H1 (cell line): ENCODE measurements around the gene KCTD16. TPM values are rescaled to one million over a fixed set of nuclear protein-coding genes. Genes with fewer than 3 reads are reported as not detected.

Experiments
- CHD2 ChIP-seq: IDR thresholded peaks from 2 replicates; pipeline ENCODE4 v1.6.1; 2012; ENCODE audit warnings: low read length, improper control_type of control experiment
- EZH2 ChIP-seq: fragments of 200-600 bp; sonication (generic); IDR thresholded peaks from 2 replicates; pipeline ENCODE4 v1.7.1; 2012; ENCODE audit warnings: low read depth, mild to moderate bottlenecking, moderate library complexity, low read length, inconsistent platforms; ENCODE audit not compliant: severe bottlenecking
- POLR2AphosphoS5 ChIP-seq: IDR thresholded peaks from 2 replicates; pipeline ENCODE4 v1.6.1; 2011; ENCODE audit warnings: low read depth, low read length
- RNF2 ChIP-seq: fragments of 200-900, 300-1000 bp; sonication (generic); IDR thresholded peaks from 2 replicates; pipeline ENCODE4 v1.7.1; 2016; ENCODE audit warnings: borderline replicate concordance, low read depth, mild to moderate bottlenecking, antibody characterized with exemption, low read length; ENCODE audit not compliant: poor library complexity, severe bottlenecking; ENCODE audit errors: missing control alignments
- TAF1 ChIP-seq: IDR thresholded peaks from 2 replicates; pipeline ENCODE4 v1.6.1; 2011; ENCODE audit warnings: mild to moderate bottlenecking, low read depth, low read length
- TAF7 ChIP-seq: optimal IDR thresholded peaks from 2 replicates; pipeline ENCODE3; 2011; ENCODE audit warnings: low read depth, mild to moderate bottlenecking, inconsistent platforms, low read length, moderate library complexity, borderline replicate concordance
- YY1 ChIP-seq: IDR thresholded peaks from 2 replicates; pipeline ENCODE4 v1.6.1; 2011; ENCODE audit warnings: low read depth, mild to moderate bottlenecking, low read length
- polyA plus RNA-seq, 7 experiments: library from polyadenylated mRNA; depleted of rRNA in 3 of 7; stranded (reverse) in 5 of 7; unstranded in 2 of 7; fragments of >200 nt in 5 of 7; fragments of 200-250 nt in 2 of 7; gene quantifications; 1 replicate in 5 of 7; 2 replicates in 1 of 7; 4 replicates in 1 of 7; pipeline versions ENCODE4 v1.2.1 to v1.2.3, GENCODE V29; 2011 to 2013; ENCODE audit warnings: missing spikeins in 2 of 7, mixed read lengths in 2 of 7
- total RNA-seq: library from RNA; stranded (reverse); fragmentation: NEBNext Ultra II Directional; extraction: Animal tissue kit (Norgen Biotek cat#: 25700); gene quantifications from 2 replicates; pipeline ENCODE4 v1.2.1, GENCODE V29; 2021
- TF ChIP-seq, protein P1 (sequence below): fragments of 300-600 bp; sonication (generic); IDR thresholded peaks from 2 replicates; pipeline ENCODE4 v1.7.1; 2012; ENCODE audit warnings: low read length, moderate library complexity, mild to moderate bottlenecking, inconsistent platforms; ENCODE audit not compliant: insufficient replicate concordance
- TF ChIP-seq, protein P2 (sequence below): IDR thresholded peaks from 2 replicates; pipeline ENCODE4 v1.6.1; 2011; ENCODE audit warnings: low read depth, mild to moderate bottlenecking, low read length; ENCODE audit not compliant: insufficient read depth

KCTD16 gene
- total and polyA plus RNA-seq, 2 of the 8 experiments (the other 6 are each of a cell fraction or from before 2014, with no cell fraction given) = 0.03 to 0.24 TPM

DNA sequence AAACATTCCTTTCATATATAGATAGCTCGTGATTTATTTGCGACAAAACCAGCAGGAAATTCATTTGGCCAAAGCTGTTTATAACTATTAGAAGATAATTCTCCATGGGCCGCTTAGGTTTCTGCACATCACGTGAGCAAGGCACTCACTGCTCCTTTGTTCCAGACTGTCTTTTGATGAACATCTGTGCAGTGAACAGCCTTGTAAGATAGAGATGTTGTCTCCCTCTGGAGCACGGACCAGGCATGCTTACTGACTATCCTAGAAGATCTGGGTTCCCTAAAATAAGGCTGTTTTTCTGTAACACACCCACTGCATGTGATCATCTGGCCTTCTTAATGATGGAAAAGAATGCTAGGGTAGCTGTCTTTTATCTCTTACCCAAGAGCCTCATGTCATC, 31.1 kb upstream of the KCTD16 start (continued):
- TF ChIP-seq, protein P1, sequence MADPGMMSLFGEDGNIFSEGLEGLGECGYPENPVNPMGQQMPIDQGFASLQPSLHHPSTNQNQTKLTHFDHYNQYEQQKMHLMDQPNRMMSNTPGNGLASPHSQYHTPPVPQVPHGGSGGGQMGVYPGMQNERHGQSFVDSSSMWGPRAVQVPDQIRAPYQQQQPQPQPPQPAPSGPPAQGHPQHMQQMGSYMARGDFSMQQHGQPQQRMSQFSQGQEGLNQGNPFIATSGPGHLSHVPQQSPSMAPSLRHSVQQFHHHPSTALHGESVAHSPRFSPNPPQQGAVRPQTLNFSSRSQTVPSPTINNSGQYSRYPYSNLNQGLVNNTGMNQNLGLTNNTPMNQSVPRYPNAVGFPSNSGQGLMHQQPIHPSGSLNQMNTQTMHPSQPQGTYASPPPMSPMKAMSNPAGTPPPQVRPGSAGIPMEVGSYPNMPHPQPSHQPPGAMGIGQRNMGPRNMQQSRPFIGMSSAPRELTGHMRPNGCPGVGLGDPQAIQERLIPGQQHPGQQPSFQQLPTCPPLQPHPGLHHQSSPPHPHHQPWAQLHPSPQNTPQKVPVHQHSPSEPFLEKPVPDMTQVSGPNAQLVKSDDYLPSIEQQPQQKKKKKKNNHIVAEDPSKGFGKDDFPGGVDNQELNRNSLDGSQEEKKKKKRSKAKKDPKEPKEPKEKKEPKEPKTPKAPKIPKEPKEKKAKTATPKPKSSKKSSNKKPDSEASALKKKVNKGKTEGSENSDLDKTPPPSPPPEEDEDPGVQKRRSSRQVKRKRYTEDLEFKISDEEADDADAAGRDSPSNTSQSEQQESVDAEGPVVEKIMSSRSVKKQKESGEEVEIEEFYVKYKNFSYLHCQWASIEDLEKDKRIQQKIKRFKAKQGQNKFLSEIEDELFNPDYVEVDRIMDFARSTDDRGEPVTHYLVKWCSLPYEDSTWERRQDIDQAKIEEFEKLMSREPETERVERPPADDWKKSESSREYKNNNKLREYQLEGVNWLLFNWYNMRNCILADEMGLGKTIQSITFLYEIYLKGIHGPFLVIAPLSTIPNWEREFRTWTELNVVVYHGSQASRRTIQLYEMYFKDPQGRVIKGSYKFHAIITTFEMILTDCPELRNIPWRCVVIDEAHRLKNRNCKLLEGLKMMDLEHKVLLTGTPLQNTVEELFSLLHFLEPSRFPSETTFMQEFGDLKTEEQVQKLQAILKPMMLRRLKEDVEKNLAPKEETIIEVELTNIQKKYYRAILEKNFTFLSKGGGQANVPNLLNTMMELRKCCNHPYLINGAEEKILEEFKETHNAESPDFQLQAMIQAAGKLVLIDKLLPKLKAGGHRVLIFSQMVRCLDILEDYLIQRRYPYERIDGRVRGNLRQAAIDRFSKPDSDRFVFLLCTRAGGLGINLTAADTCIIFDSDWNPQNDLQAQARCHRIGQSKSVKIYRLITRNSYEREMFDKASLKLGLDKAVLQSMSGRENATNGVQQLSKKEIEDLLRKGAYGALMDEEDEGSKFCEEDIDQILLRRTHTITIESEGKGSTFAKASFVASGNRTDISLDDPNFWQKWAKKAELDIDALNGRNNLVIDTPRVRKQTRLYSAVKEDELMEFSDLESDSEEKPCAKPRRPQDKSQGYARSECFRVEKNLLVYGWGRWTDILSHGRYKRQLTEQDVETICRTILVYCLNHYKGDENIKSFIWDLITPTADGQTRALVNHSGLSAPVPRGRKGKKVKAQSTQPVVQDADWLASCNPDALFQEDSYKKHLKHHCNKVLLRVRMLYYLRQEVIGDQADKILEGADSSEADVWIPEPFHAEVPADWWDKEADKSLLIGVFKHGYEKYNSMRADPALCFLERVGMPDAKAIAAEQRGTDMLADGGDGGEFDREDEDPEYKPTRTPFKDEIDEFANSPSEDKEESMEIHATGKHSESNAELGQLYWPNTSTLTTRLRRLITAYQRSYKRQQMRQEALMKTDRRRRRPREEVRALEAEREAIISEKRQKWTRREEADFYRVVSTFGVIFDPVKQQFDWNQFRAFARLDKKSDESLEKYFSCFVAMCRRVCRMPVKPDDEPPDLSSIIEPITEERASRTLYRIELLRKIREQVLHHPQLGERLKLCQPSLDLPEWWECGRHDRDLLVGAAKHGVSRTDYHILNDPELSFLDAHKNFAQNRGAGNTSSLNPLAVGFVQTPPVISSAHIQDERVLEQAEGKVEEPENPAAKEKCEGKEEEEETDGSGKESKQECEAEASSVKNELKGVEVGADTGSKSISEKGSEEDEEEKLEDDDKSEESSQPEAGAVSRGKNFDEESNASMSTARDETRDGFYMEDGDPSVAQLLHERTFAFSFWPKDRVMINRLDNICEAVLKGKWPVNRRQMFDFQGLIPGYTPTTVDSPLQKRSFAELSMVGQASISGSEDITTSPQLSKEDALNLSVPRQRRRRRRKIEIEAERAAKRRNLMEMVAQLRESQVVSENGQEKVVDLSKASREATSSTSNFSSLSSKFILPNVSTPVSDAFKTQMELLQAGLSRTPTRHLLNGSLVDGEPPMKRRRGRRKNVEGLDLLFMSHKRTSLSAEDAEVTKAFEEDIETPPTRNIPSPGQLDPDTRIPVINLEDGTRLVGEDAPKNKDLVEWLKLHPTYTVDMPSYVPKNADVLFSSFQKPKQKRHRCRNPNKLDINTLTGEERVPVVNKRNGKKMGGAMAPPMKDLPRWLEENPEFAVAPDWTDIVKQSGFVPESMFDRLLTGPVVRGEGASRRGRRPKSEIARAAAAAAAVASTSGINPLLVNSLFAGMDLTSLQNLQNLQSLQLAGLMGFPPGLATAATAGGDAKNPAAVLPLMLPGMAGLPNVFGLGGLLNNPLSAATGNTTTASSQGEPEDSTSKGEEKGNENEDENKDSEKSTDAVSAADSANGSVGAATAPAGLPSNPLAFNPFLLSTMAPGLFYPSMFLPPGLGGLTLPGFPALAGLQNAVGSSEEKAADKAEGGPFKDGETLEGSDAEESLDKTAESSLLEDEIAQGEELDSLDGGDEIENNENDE = no peak
- TF ChIP-seq CHD2 (no peak), TAF1 (no peak), EZH2 (no peak), POLR2AphosphoS5 (no peak), RNF2 (no peak), TAF7 (no peak), YY1 (no peak)
- TF ChIP-seq, protein P2, sequence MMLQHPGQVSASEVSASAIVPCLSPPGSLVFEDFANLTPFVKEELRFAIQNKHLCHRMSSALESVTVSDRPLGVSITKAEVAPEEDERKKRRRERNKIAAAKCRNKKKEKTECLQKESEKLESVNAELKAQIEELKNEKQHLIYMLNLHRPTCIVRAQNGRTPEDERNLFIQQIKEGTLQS = no peak
